SK-N-DZ (cell line): Measurements from ENCODE around the gene CDC42EP2.
A peak's percentile ranks its signal among the peaks of the same experiment; 100 is the strongest.

Source experiments
- DNase-seq: peaks from one replicate; pipeline ENCODE4 v3.0.0-alpha.2; 2015; ENCODE audit warnings: low spot score

CDC42EP2 gene

GRCh38 chr11:65355013-65355775, 40.5 kb downstream of the CDC42EP2 start:
- peak; percentile 85 for DNase-seq

- peak; percentile 66 for DNase-seq
Measured at GRCh38 chr11:65355776-65356393, 41.2 kb downstream of the CDC42EP2 start.

- DNase-seq, result no peak
Measured at GRCh38 chr11:65356394-65356972, 41.8 kb downstream of the CDC42EP2 start.

DNA sequence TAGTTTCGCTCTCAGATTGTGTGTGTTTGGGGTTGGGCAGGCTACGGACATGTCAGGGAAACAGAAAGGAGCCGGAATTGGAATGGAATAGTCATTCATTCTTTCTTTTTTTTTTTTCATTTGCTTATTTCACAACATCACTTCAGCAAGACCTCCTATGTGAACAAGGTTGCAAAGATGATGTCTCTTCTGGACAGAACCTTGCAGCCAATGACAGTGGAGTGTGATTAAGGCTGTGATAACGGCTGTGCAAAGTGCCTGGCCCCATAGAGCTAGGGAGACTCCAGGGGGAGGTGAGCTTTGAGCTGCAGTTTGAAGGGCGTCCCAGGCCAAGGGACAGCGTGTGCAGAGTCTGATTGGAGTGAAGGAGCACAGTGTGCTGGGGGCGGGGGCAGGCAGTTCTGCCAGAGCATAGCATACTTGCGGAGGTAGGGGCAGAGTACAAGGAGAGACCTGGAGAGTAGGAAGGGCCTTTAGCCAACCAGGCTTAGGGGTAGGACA, 43.2 kb downstream of the CDC42EP2 start:
- peak; percentile 75 for DNase-seq

DNA sequence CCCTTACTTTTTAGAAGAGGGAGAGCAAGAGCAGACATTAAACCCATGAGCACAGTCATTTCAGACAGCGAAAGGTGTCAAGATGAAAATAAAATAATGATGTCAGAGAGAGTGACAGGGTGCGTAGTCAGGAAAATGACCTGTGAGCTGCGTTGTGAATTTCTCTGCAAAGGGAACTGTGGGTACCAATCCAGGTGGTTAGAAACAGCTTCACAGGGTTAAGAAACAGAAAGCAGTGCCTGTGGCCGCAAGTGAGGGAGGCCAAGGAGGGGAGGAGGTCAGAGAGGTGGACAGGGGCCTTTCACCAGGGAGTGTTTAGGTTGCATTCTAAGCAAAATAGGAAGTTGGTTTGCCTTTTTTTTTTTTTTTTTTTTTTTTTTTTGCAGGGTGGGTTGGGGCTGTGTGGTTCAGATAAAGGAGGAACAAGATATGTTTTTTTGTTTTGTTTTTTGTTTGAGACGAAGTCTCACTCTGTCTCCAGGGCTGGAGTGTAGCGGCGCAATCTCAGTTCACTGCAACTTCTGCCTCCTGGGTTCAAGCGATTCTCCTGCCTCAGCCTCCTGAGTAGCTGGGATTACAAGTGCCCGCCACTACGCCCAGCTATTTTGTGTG, 47.8 kb downstream of the CDC42EP2 start:
- no peak for DNase-seq

DNA sequence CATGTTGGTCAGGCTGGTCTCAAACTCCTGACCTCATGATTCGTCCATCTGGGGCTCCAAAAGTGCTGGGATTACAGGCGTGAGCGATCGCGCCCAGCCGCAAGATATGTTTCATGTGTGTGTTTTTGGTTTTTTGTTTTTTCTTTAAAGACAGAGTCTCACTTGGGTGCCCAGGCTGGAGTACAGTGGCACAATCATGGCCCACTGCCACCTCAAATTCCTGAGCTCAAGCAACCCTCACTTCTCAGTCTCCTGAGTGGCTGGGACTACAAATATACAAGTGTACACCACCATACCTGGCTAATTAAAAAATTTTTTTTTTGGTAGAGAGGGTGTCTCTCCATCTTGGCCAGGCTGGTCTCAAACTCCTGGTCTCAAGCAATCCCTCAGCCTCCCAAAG, 48.3 kb downstream of the CDC42EP2 start:
- no peak for DNase-seq

DNA sequence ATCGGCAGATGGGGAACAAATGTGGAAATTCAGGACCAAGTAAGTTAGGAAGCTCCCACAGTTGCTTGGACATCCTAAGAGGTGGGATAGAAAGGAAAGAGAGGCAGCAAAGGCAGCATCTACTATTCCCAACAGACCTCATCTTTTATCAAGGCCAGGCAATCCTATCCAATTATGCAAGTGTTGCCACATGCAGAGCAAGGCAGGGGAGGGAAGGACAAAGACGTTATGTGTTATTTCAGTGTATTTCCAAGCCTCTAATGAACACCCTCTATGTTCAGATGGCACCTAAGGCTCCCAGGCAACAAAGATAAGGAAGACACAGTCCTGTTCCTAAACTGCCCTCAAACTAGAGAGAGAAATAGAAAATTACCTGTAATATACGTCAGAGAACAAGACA, 49.1 kb downstream of the CDC42EP2 start:
- DNase-seq, result no peak

GRCh38 chr11:65366340-65366773, 51.7 kb downstream of the CDC42EP2 start:
- DNase-seq, result peak; percentile 83

GRCh38 chr11:65370659-65371049, 56.0 kb downstream of the CDC42EP2 start:
- no peak for DNase-seq
